ENCODE data around the gene ATAD1. TPM values are rescaled to one million over a fixed set of nuclear protein-coding genes. Genes with fewer than 3 reads are reported as not detected.

The ATAD1 gene
- total and polyA plus RNA-seq, 2 of the 8 experiments (the other 6 are each of a cell fraction or from before 2014, with no cell fraction given) = 8.9 to 35.3 TPM

- Histone ChIP-seq H4K20me1 (replicated peaks in 1 of 2; ENCODE audit: control insufficient read depth in 1 of 2, insufficient read depth in 2 of 2, low read length in 2 of 2) (no peaks in the 10 kb centered on the region), H2BK15ac (ENCODE audit: low read length) (no peak overlapping the region), H3K9me3 (ENCODE audit: insufficient read depth in 2 of 2, low read depth in 1 of 2, low read length in 1 of 2) (no peaks in the 10 kb centered on the region), H2BK120ac (replicated peaks; ENCODE audit: low read depth, low read length) (no peak overlapping the region), H2AK5ac (ENCODE audit: low read depth, low read length) (no peak overlapping the region), H4K5ac (ENCODE audit: insufficient read length, low read depth, low read length) (no peak overlapping the region), H3K56ac (replicated peaks; ENCODE audit: insufficient read length, low read depth, low read length) (no peak overlapping the region), H3K4ac (replicated peaks; ENCODE audit: insufficient read length, low read depth, low read length) (no peak overlapping the region), H3K23ac (ENCODE audit: insufficient read length) (no peak overlapping the region), H3K18ac (ENCODE audit: extremely low read depth, low read length) (no peak overlapping the region), H3K4me3 (ENCODE audit: extremely low read depth in 1 of 4, insufficient read depth in 2 of 4, low read depth in 3 of 4, low read length in 4 of 4) (no peak overlapping the region), H3K4me2 (ENCODE audit: insufficient read depth in 1 of 2, low read depth in 2 of 2, low read length in 2 of 2) (no peak overlapping the region), H3K36me3 (ENCODE audit: control insufficient read depth in 2 of 4, insufficient read depth in 4 of 4, low read length in 3 of 4) (peaks cover 0 to 4% (median 0%) of the 10 kb centered on the region in 4 experiments; a peak in 2 of 8 replicates), H2BK20ac (ENCODE audit: low read length) (no peak overlapping the region), H4K91ac (replicated peaks; ENCODE audit: insufficient read length, low read length) (no peak overlapping the region), H4K8ac (ENCODE audit: extremely low read depth, insufficient read depth, low read length) (no peak overlapping the region), H2AFZ (ENCODE audit: low read length) (no peak overlapping the region), H3K79me1 (ENCODE audit: low read depth, low read length) (no peaks in the 10 kb centered on the region), H3K23me2 (ENCODE audit: low read depth, low read length) (no peaks in the 10 kb centered on the region), H3K27me3 (replicated peaks in 1 of 4; ENCODE audit: control insufficient read depth in 3 of 4, extremely low read depth in 1 of 4, insufficient read depth in 3 of 4, low read length in 3 of 4) (no peaks in the 10 kb centered on the region), H3K9ac (replicated peaks in 1 of 4; ENCODE audit: extremely low read depth in 1 of 4, low read depth in 3 of 4, low read length in 3 of 4) (no peak overlapping the region), H2BK5ac (ENCODE audit: low read depth, low read length) (no peak overlapping the region), H2BK12ac (ENCODE audit: low read depth, low read length) (no peak overlapping the region), H3K14ac (ENCODE audit: insufficient read length) (no peak overlapping the region), H3K4me1 (replicated peaks in 1 of 4; ENCODE audit: control insufficient read depth in 3 of 4, insufficient read depth in 4 of 4, low read length in 3 of 4) (no peaks in the 10 kb centered on the region), H3K79me2 (ENCODE audit: control insufficient read depth in 1 of 2, insufficient read depth in 2 of 2, low read length in 2 of 2) (no peaks in the 10 kb centered on the region), H3K27ac (ENCODE audit: low read depth, low read length) (no peak overlapping the region)
- ChIA-PET CTCF (ENCODE audit: partially characterized antibody) (interaction anchor here (0.6 to 1.8 kb wide), 2 partner anchors 11 to 192 kb away, joined by 3 to 4 read pairs; no protein-coding TSS in a partner anchor), POLR2A (ENCODE audit: partially characterized antibody) (no interaction called here)
- DNase-seq (ENCODE audit: low read depth in 1 of 2, low spot score in 2 of 2) (no peak), FAIRE-seq (no peak)
- 85% methylated on average over 4 of the region's 4 CpGs; no CpG with 5 or more reads in 1 of the 2 experiments for WGBS, 2 experiments (ENCODE audit: extremely low coverage in 1 of 2, insufficient coverage in 1 of 2, insufficient read length in 1 of 2, insufficient replicate concordance in 2 of 2, low coverage in 1 of 2, low lambda C conversion rate in 2 of 2, missing lambda C conversion rate in 1 of 2)
- no peak for TF ChIP-seq BCL11A (IDR thresholded peaks at IDR 0.05; ENCODE audit: low read depth in 2 of 2, low read length in 2 of 2)
- no peak for TF ChIP-seq CBX5 (IDR thresholded peaks at IDR 0.05; ENCODE audit: low read depth, low read length)
- TF ChIP-seq CREB1 (IDR thresholded peaks at IDR 0.05) = no peak
- no peak for TF ChIP-seq ATF3 (IDR thresholded peaks at IDR 0.05; ENCODE audit: insufficient read depth, low read depth, low read length)
- TF ChIP-seq CHD2 (IDR thresholded peaks at IDR 0.05; ENCODE audit: low read length) = no peak
- TF ChIP-seq PHF8 (conservative IDR thresholded peaks at IDR 0.05; ENCODE audit: low read depth, low read length) = no peak
- TF ChIP-seq JUN (IDR thresholded peaks at IDR 0.05; ENCODE audit: low read depth, low read length) = no peak
- TF ChIP-seq KDM4A (IDR thresholded peaks at IDR 0.05; ENCODE audit: low read depth, low read length, severe bottlenecking) = no peak
- TF ChIP-seq CTCF (IDR thresholded peaks at IDR 0.05; ENCODE audit: control extremely low read depth in 1 of 3, insufficient read depth in 1 of 3, low read depth in 1 of 3, low read length in 3 of 3) = no peak
- no peak for TF ChIP-seq MAFK (IDR thresholded peaks at IDR 0.05; ENCODE audit: low read depth, low read length)
- no peak for TF ChIP-seq TBP (IDR thresholded peaks at IDR 0.05; ENCODE audit: low read depth, low read length)
Observed at GRCh38 chr10:87722716-87723115, 95.3 kb downstream of the ATAD1 start.

All from H1 (cell line).